GM21423 (cell line): ENCODE results near the gene BCKDK.
A peak's percentile ranks its signal among the peaks of the same experiment; 100 is the strongest.
"Not testable (repeated sequence)": the region's sequence is repeated elsewhere in the genome, so short reads cannot be mapped to it uniquely, and the experiment has no call there.

Experiments
- ATAC-seq: cut with Tn5 transposase; IDR thresholded peaks from one replicate; pipeline ENCODE4 v1.9.1; 2021; ENCODE audit warnings: mild to moderate bottlenecking, moderate library complexity; ENCODE audit not compliant: unreplicated experiment

BCKDK gene

GRCh38 chr16:31138621-31139578, 30.7 kb downstream of the BCKDK start:
- no peak for ATAC-seq

GRCh38 chr16:31141071-31141469, 32.9 kb downstream of the BCKDK start:
- not testable (repeated sequence) for ATAC-seq

GRCh38 chr16:31141489-31142108, 33.4 kb downstream of the BCKDK start:
- no peak for ATAC-seq

- peak; percentile 87 for ATAC-seq
These were observed 34.2 kb downstream of the BCKDK start for GRCh38 chr16:31142109-31143010.

- no peak for ATAC-seq
These were observed 35.0 kb downstream of the BCKDK start for GRCh38 chr16:31143011-31143693.

- ATAC-seq, result no peak
These were observed 35.5 kb downstream of the BCKDK start for GRCh38 chr16:31143694-31144148.

- ATAC-seq, result not testable (repeated sequence)
These were observed 36.2 kb downstream of the BCKDK start for GRCh38 chr16:31144418-31144817.

GRCh38 chr16:31145398-31145990, 37.3 kb downstream of the BCKDK start:
- no peak for ATAC-seq

- ATAC-seq, result no peak
These were observed 39.4 kb downstream of the BCKDK start for GRCh38 chr16:31147574-31147973.

GRCh38 chr16:31148281-31148728, 40.1 kb downstream of the BCKDK start:
- ATAC-seq, result no peak

- no peak for ATAC-seq
These were observed 40.7 kb downstream of the BCKDK start for GRCh38 chr16:31148896-31149295.

GRCh38 chr16:31149332-31149731, 41.1 kb downstream of the BCKDK start:
- no peak for ATAC-seq

GRCh38 chr16:31149894-31150890, 42.0 kb downstream of the BCKDK start, which contains the start of gene PRSS36:
Gene PRSS36, minus strand, starts transcription at chr16:31150066. Its CDS starts 31 bp downstream, at chr16:31150035.
- ATAC-seq, result no peak

GRCh38 chr16:31150976-31151375, 42.8 kb downstream of the BCKDK start:
- not testable (repeated sequence) for ATAC-seq

- no peak for ATAC-seq
These were observed 49.0 kb downstream of the BCKDK start for GRCh38 chr16:31157136-31157535.
